GM12875 (cell line): ENCODE data around the gene CCNY.
"Not testable (repeated sequence)": the region's sequence is repeated elsewhere in the genome, so short reads cannot be mapped to it uniquely, and the experiment has no call there.

ENCODE experiments used
- H3K4me3 ChIP-seq: one replicate; pipeline ENCODE4 v1.5.1; 2011; ENCODE audit warnings: low read depth, low read length, control low read depth
- CTCF ChIP-seq: IDR thresholded peaks from 2 replicates; pipeline ENCODE4 v1.5.1; 2011; ENCODE audit warnings: low read depth, mild to moderate bottlenecking, control low read depth, inconsistent platforms, low read length, moderate library complexity, borderline replicate concordance; ENCODE audit not compliant: insufficient read depth

CCNY gene

GRCh38 chr10:35417313-35417625 lies 81.0 kb downstream of the CCNY start:
- no peak for TF ChIP-seq CTCF
- no peak overlapping the region for H3K4me3 ChIP-seq

- H3K4me3 ChIP-seq = no peak overlapping the region
- TF ChIP-seq CTCF = no peak
Observed at GRCh38 chr10:35417795-35418194, 81.5 kb downstream of the CCNY start.

- not testable (repeated sequence) for H3K4me3 ChIP-seq
Observed at GRCh38 chr10:35418580-35418979, 82.3 kb downstream of the CCNY start.

- no peak overlapping the region for H3K4me3 ChIP-seq
- no peak for TF ChIP-seq CTCF
Observed at GRCh38 chr10:35420044-35420443, 83.7 kb downstream of the CCNY start.

GRCh38 chr10:35420827-35421552 lies 84.7 kb downstream of the CCNY start:
- no peak for TF ChIP-seq CTCF
- no peak overlapping the region for H3K4me3 ChIP-seq

- H3K4me3 ChIP-seq = no peak overlapping the region
- TF ChIP-seq CTCF = no peak
Observed at GRCh38 chr10:35421553-35422178, 85.4 kb downstream of the CCNY start.

GRCh38 chr10:35422228-35422627 lies 85.9 kb downstream of the CCNY start:
- no peak for TF ChIP-seq CTCF
- no peak overlapping the region for H3K4me3 ChIP-seq
